ENCODE results near the gene TGFB2. TPM values are rescaled to one million over a fixed set of nuclear protein-coding genes. Genes with fewer than 3 reads are reported as not detected.

Gene TGFB2
- total RNA-seq, 1 experiment from 2014 or later: 1.2 TPM

GRCh38 chr1:218482683-218483082, 137.5 kb downstream of the TGFB2 start:
- BruUV-seq (replicated peaks): no TSS peak
- no peak for DNase-seq (ENCODE audit: low spot score)
- CTCF ChIA-PET: no interaction called here
- H3K27ac ChIP-seq (ENCODE audit: low read depth, low read length, poor library complexity, severe bottlenecking): peak overlapping the region; percentile 15
- H3K36me3 ChIP-seq (ENCODE audit: insufficient read depth, low read length, poor library complexity, severe bottlenecking): no peaks in the 10 kb centered on the region
- TF ChIP-seq CTCF (conservative IDR thresholded peaks at IDR 0.05; ENCODE audit: low read depth, low read length) (no peak), EZH2 (IDR thresholded peaks at IDR 0.05; ENCODE audit: borderline replicate concordance, low read depth, low read length, poor library complexity, severe bottlenecking) (no peak)
- H3K4me1 ChIP-seq (ENCODE audit: insufficient read depth, low read length, poor library complexity, severe bottlenecking): peaks cover 3% of the 10 kb centered on the region
- intact Hi-C loops (cut with micrococcal nuclease; ENCODE audit: unreplicated experiment): no loop called here
- no peaks in the 10 kb centered on the region for H3K9me3 ChIP-seq (ENCODE audit: low read depth, low read length, poor library complexity, severe bottlenecking)
- no peak overlapping the region for H3K4me3 ChIP-seq (ENCODE audit: low read depth, low read length, poor library complexity, severe bottlenecking)
- no peaks in the 10 kb centered on the region for H3K27me3 ChIP-seq (replicated peaks; ENCODE audit: insufficient read depth, low read depth, low read length, poor library complexity)
- POLR2A ChIA-PET (ENCODE audit: low non-redundant PET): no interaction called here

GRCh38 chr1:218485241-218485928, 140.2 kb downstream of the TGFB2 start:
- no peak overlapping the region for H3K27ac ChIP-seq (ENCODE audit: low read depth, low read length, poor library complexity, severe bottlenecking)
- H3K27me3 ChIP-seq (replicated peaks; ENCODE audit: insufficient read depth, low read depth, low read length, poor library complexity): no peaks in the 10 kb centered on the region
- H3K36me3 ChIP-seq (ENCODE audit: insufficient read depth, low read length, poor library complexity, severe bottlenecking): no peaks in the 10 kb centered on the region
- no peaks in the 10 kb centered on the region for H3K9me3 ChIP-seq (ENCODE audit: low read depth, low read length, poor library complexity, severe bottlenecking)
- no peaks in the 10 kb centered on the region for H3K4me1 ChIP-seq (ENCODE audit: insufficient read depth, low read length, poor library complexity, severe bottlenecking)
- intact Hi-C loops (cut with micrococcal nuclease; ENCODE audit: unreplicated experiment): no loop called here
- BruUV-seq (replicated peaks): no TSS peak
- ChIA-PET POLR2A (ENCODE audit: low non-redundant PET) (no interaction called here), CTCF (no interaction called here)
- no peak for DNase-seq (ENCODE audit: low spot score)
- TF ChIP-seq CTCF (conservative IDR thresholded peaks at IDR 0.05; ENCODE audit: low read depth, low read length) (no peak), EZH2 (IDR thresholded peaks at IDR 0.05; ENCODE audit: borderline replicate concordance, low read depth, low read length, poor library complexity, severe bottlenecking) (no peak)
- no peak overlapping the region for H3K4me3 ChIP-seq (ENCODE audit: low read depth, low read length, poor library complexity, severe bottlenecking)

- Histone ChIP-seq H3K27me3 (replicated peaks; ENCODE audit: insufficient read depth, low read depth, low read length, poor library complexity) (no peaks in the 10 kb centered on the region), H3K4me1 (ENCODE audit: insufficient read depth, low read length, poor library complexity, severe bottlenecking) (no peaks in the 10 kb centered on the region), H3K36me3 (ENCODE audit: insufficient read depth, low read length, poor library complexity, severe bottlenecking) (no peaks in the 10 kb centered on the region), H3K27ac (ENCODE audit: low read depth, low read length, poor library complexity, severe bottlenecking) (no peak overlapping the region), H3K9me3 (ENCODE audit: low read depth, low read length, poor library complexity, severe bottlenecking) (no peaks in the 10 kb centered on the region), H3K4me3 (ENCODE audit: low read depth, low read length, poor library complexity, severe bottlenecking) (no peak overlapping the region)
- ChIA-PET POLR2A (ENCODE audit: low non-redundant PET) (no interaction called here), CTCF (no interaction called here)
- no TSS peak for BruUV-seq (replicated peaks)
- TF ChIP-seq CTCF (conservative IDR thresholded peaks at IDR 0.05; ENCODE audit: low read depth, low read length) (no peak), EZH2 (IDR thresholded peaks at IDR 0.05; ENCODE audit: borderline replicate concordance, low read depth, low read length, poor library complexity, severe bottlenecking) (no peak)
- DNase-seq (ENCODE audit: low spot score): no peak
- intact Hi-C loops (cut with micrococcal nuclease; ENCODE audit: unreplicated experiment): no loop called here
Measured at GRCh38 chr1:218488531-218488930, 143.4 kb downstream of the TGFB2 start.

Data from A673 (cell line).